ENCODE measurements around the gene LGR6.
"Not testable (repeated sequence)": the region's sequence is repeated elsewhere in the genome, so short reads cannot be mapped to it uniquely, and the experiment has no call there.

Gene LGR6

GRCh38 chr1:202343652-202344349, 150.2 kb downstream of the LGR6 start:
- DNase-seq (ENCODE audit: low read depth) = no peak

GRCh38 chr1:202348005-202348508, 154.5 kb downstream of the LGR6 start:
- DNase-seq (ENCODE audit: low read depth) = no peak

GRCh38 chr1:202348509-202349205, 155.1 kb downstream of the LGR6 start, which contains the start of gene PPP1R12B:
PPP1R12B (plus strand) TSS chr1:202348699; CDS start chr1:202348852, 153 bp downstream.
- DNase-seq (ENCODE audit: low read depth) = peak; percentile 93

- no peak for DNase-seq (ENCODE audit: low read depth)
These were observed 155.8 kb downstream of the LGR6 start for GRCh38 chr1:202349206-202349928.

- no peak for DNase-seq (ENCODE audit: low read depth)
These were observed 158.1 kb downstream of the LGR6 start for GRCh38 chr1:202351725-202352124.

- not testable (repeated sequence) for DNase-seq (ENCODE audit: low read depth)
These were observed 159.1 kb downstream of the LGR6 start for GRCh38 chr1:202352583-202353197.

GRCh38 chr1:202355944-202356553, 162.4 kb downstream of the LGR6 start:
- DNase-seq (ENCODE audit: low read depth) = no peak

GRCh38 chr1:202357506-202357905, 163.9 kb downstream of the LGR6 start:
- DNase-seq (ENCODE audit: low read depth) = no peak

- DNase-seq (ENCODE audit: low read depth) = no peak
These were observed 167.6 kb downstream of the LGR6 start for GRCh38 chr1:202361224-202361623.

GRCh38 chr1:202361701-202362100, 168.1 kb downstream of the LGR6 start:
- no peak for DNase-seq (ENCODE audit: low read depth)

- no peak for DNase-seq (ENCODE audit: low read depth)
These were observed 168.6 kb downstream of the LGR6 start for GRCh38 chr1:202362212-202362611.

GRCh38 chr1:202365092-202365815, 171.7 kb downstream of the LGR6 start:
- no peak for DNase-seq (ENCODE audit: low read depth)

GRCh38 chr1:202367271-202367670, 173.7 kb downstream of the LGR6 start:
- no peak for DNase-seq (ENCODE audit: low read depth)

All from stimulated activated CD8-positive, alpha-beta memory T cell treated with anti-CD3 and anti-CD28 coated beads, Interleukin-4, amount 100 ng/mL, for 24 hours (primary cell).